ENCODE measurements around the gene KRT37.

GRCh38 chr17:41421617-41422016 lies 2.8 kb downstream of the KRT37 start:
- no peak for TF ChIP-seq CTCF (IDR thresholded peaks at IDR 0.05)
- no peak for TF ChIP-seq POLR2A (IDR thresholded peaks at IDR 0.05)
